DND-41 (cell line): ENCODE measurements around the gene ESPL1.

Experiments used
- ATAC-seq: fragments of 200-7000 bp; cut with Tn5 transposase; 3 replicates; pipeline ENCODE4 v1.9.1; 2021; ENCODE audit warnings: low read depth; ENCODE audit not compliant: insufficient read depth
- DNase-seq: peaks from one replicate; pipeline ENCODE4 v3.0.0-alpha.2; 2020
- H2AFZ ChIP-seq: 2 replicates; pipeline ENCODE4 v1.6.0; 2012; ENCODE audit warnings: low read depth, low read length
- H3K27ac ChIP-seq: 2 replicates; pipeline ENCODE4 v1.5.1; 2012; ENCODE audit warnings: low read length, inconsistent platforms
- H3K27me3 ChIP-seq: fragments of 200-600 bp; sonication (generic); 2 replicates; pipeline ENCODE4 v1.6.0; 2012; ENCODE audit warnings: low read length, mild to moderate bottlenecking, inconsistent platforms; ENCODE audit not compliant: insufficient read depth, poor library complexity
- H3K36me3 ChIP-seq: 2 replicates; pipeline ENCODE4 v1.5.1; 2012; ENCODE audit warnings: low read length, inconsistent platforms; ENCODE audit not compliant: insufficient read depth
- H3K4me1 ChIP-seq: 2 replicates; pipeline ENCODE4 v1.5.1; 2012; ENCODE audit warnings: mild to moderate bottlenecking, low read length; ENCODE audit not compliant: insufficient read depth
- H3K4me2 ChIP-seq: 2 replicates; pipeline ENCODE4 v1.6.0; 2012; ENCODE audit warnings: mild to moderate bottlenecking, moderate library complexity, low read length, inconsistent platforms; ENCODE audit not compliant: insufficient read depth
- H3K4me3 ChIP-seq, 2 experiments: fragments of 200-600 bp in 1 of 2; shearing (Covaris generic) in 1 of 2; 2 replicates each; pipeline ENCODE4 v1.5.1; 2012 to 2016; ENCODE audit warnings: inconsistent platforms in 2 of 2, low read length in 2 of 2, mild to moderate bottlenecking in 2 of 2, low read depth in 1 of 2, moderate library complexity in 1 of 2
- H3K79me2 ChIP-seq: 2 replicates; pipeline ENCODE4 v1.6.0; 2012; ENCODE audit warnings: low read length, inconsistent platforms; ENCODE audit not compliant: insufficient read depth
- H3K9ac ChIP-seq: 2 replicates; pipeline ENCODE4 v1.6.0; 2012; ENCODE audit warnings: low read depth, mild to moderate bottlenecking, inconsistent platforms, low read length, moderate library complexity
- H3K9me3 ChIP-seq: 2 replicates; pipeline ENCODE4 v1.5.1; 2012; ENCODE audit warnings: low read length, moderate library complexity, mild to moderate bottlenecking, inconsistent platforms; ENCODE audit not compliant: insufficient read depth, severe bottlenecking
- H4K20me1 ChIP-seq: 2 replicates; pipeline ENCODE4 v1.6.0; 2012; ENCODE audit warnings: low read length; ENCODE audit not compliant: insufficient read depth
- CTCF ChIP-seq: IDR thresholded peaks from 2 replicates; pipeline ENCODE4 v1.5.1; 2012; ENCODE audit warnings: borderline replicate concordance, low read length, moderate library complexity, mild to moderate bottlenecking; ENCODE audit not compliant: poor library complexity, severe bottlenecking; ENCODE audit errors: extremely low read depth
- EZH2 ChIP-seq: IDR thresholded peaks from 3 replicates; pipeline ENCODE4 v1.6.1; 2012; ENCODE audit warnings: borderline replicate concordance, low read depth, mild to moderate bottlenecking, moderate library complexity, low read length, inconsistent platforms; ENCODE audit not compliant: severe bottlenecking

Gene ESPL1

GRCh38 chr12:53276511-53276910 is 8.4 kb downstream of the ESPL1 start:
- Histone ChIP-seq H3K36me3 (peaks cover 88% of the 10 kb centered on the region), H3K4me2 (no peak overlapping the region), H3K4me1 (0 out of 2 replicates have a peak, but pooled peaks cover 4% of the 10 kb centered on the region), H3K27ac (no peak overlapping the region), H2AFZ (no peak overlapping the region), H3K9me3 (no peaks in the 10 kb centered on the region), H4K20me1 (0 out of 2 replicates have a peak, but pooled peaks cover 3% of the 10 kb centered on the region), H3K9ac (no peak overlapping the region), H3K27me3 (no peaks in the 10 kb centered on the region), H3K4me3 (no peak overlapping the region), H3K79me2 (peaks cover 9% of the 10 kb centered on the region; the same call in 1 of the 2 replicates)
- ATAC-seq, result no peak
- no peak for DNase-seq
- TF ChIP-seq EZH2 (no peak), CTCF (no peak)

GRCh38 chr12:53277981-53278380 is 9.9 kb downstream of the ESPL1 start:
- Histone ChIP-seq H4K20me1 (0 out of 2 replicates have a peak, but pooled peaks cover 3% of the 10 kb centered on the region), H3K4me1 (no peaks in the 10 kb centered on the region), H3K36me3 (peaks cover 91% of the 10 kb centered on the region), H3K79me2 (no peaks in the 10 kb centered on the region), H3K4me3 (no peak overlapping the region), H3K4me2 (no peak overlapping the region), H3K27me3 (no peaks in the 10 kb centered on the region), H2AFZ (no peak overlapping the region), H3K27ac (no peak overlapping the region), H3K9me3 (no peaks in the 10 kb centered on the region), H3K9ac (no peak overlapping the region)
- TF ChIP-seq CTCF (no peak), EZH2 (no peak)
- DNase-seq (no peak), ATAC-seq (no peak)

DNA sequence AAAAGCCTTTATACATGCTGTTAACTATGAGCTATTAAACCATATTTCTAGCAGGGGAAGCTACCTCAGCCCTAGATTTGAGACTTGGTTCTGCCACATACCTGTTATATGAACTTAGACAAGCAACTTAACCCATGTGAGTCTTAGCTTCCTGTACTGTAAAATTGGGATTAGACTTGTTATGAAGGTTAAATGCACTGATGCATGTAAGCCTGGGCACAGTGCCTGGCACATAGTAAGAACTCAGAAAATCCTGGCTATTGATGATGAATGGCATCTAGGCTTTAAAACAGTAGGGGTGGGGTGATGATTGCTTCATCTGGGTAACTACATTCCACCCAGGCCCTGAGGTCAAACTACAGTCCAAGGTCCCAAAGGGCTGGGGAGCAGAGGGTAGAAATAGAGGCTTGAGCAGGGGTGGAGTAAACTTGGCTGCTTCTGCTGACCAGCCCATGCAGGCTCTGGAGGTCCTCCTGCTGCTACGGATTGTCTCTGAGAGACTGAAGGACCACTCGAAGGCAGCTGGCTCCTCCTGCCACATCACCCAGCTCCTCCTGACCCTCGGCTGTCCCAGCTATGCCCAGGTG is 11.3 kb downstream of the ESPL1 start:
- no peak overlapping the region for H3K4me2 ChIP-seq
- H3K9me3 ChIP-seq, result no peaks in the 10 kb centered on the region
- DNase-seq (no peak), ATAC-seq (no peak)
- 0 out of 2 replicates have a peak, but pooled peaks cover under 1% of the 10 kb centered on the region for H4K20me1 ChIP-seq
- no peak overlapping the region for H3K4me3 ChIP-seq
- H3K27ac ChIP-seq, result no peak overlapping the region
- no peak overlapping the region for H3K9ac ChIP-seq
- H3K36me3 ChIP-seq, result peaks cover 96% of the 10 kb centered on the region
- H3K27me3 ChIP-seq, result no peaks in the 10 kb centered on the region
- TF ChIP-seq CTCF, result no peak
- TF ChIP-seq EZH2, result no peak
- H2AFZ ChIP-seq, result no peak overlapping the region
- H3K4me1 ChIP-seq, result no peaks in the 10 kb centered on the region
- H3K79me2 ChIP-seq, result no peaks in the 10 kb centered on the region
